C4-2B (cell line): ENCODE data around the gene BPHL.

Experiments used
- CTCF ChIP-seq: fragments of 450-650 bp; conservative IDR thresholded peaks from 2 replicates; pipeline ENCODE4 v1.5.1; 2017; ENCODE audit warnings: mild to moderate bottlenecking
- ZFX ChIP-seq: fragments of 450-650 bp; IDR thresholded peaks from 2 replicates; pipeline ENCODE4 v1.6.1; 2017

DNA sequence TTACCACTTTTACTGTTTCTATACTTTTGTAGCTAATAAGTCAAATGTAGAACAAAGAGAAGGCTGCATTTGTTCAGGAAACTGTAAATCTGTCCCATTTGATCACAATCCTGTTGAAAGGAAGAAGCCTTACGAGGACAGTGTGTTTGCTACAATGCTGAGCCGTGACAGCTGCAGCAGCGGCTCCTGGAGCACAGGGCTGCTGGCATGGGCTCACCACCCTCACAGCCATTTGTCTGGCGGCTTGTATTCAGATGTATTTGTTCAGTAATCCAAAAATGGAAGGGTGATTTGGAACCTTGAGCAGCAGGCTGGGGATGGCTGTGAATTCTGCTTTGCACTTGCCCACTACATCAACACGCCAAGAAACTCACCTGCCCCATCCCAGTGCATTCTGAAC lies 33.2 kb downstream of the BPHL start:
- TF ChIP-seq CTCF (no peak), ZFX (no peak)
